GM12878 (cell line): ENCODE results near the gene FRRS1L. TPM values are rescaled to one million over a fixed set of nuclear protein-coding genes. Genes with fewer than 3 reads are reported as not detected.

ENCODE experiments used
- ATAC-seq: fragments of 200-7000 bp; cut with Tn5 transposase; 3 replicates; pipeline ENCODE4 v1.9.1; 2020; ENCODE audit warnings: mild to moderate bottlenecking, moderate library complexity
- BruUV-seq: library from RNA; stranded (reverse); fragments of 400-500 nt; replicated peaks from 2 replicates; lab custom pipeline; 2021; lab: Mats Ljungman, UMichigan
- CTCF ChIA-PET: fragments of 300-600 bp; sonication (Branson Sonifier 250); formaldehyde crosslinking; extraction: SDS; loops from one replicate; lab custom pipeline; 2021; ENCODE audit warnings: inconsistent platforms; lab: Yijun Ruan, JAX
- POLR2A ChIA-PET: fragments of 350-600 bp; formaldehyde crosslinking; extraction: SDS; loops from one replicate; lab custom pipeline; 2021; ENCODE audit warnings: inconsistent platforms; lab: Charles Lee
- RAD21 ChIA-PET: fragments of 300-600 bp; sonication (Branson Sonifier 250); formaldehyde crosslinking; loops from one replicate; lab custom pipeline; 2023; ENCODE audit warnings: antibody characterized with exemption; ENCODE audit not compliant: unreplicated experiment; lab: Charles Lee
- SMC1A ChIA-PET: fragments of 300-600 bp; sonication (Branson Sonifier 250); formaldehyde crosslinking; loops from one replicate; lab custom pipeline; 2023; ENCODE audit not compliant: unreplicated experiment, uncharacterized antibody; lab: Charles Lee
- DNase-seq: peaks from one replicate; pipeline ENCODE4 v3.0.0-alpha.2; 2011; ENCODE audit warnings: low read depth, low spot score
- FAIRE-seq: peaks from 3 replicates; lab custom pipeline; 2011; peaks lifted over from hg19 to GRCh38; lab: Jason Lieb, UNC
- H2AFZ ChIP-seq: 2 replicates; pipeline ENCODE4 v1.6.0; 2011; ENCODE audit warnings: low read depth, low read length, control low read depth; ENCODE audit not compliant: control insufficient read depth
- H3K27ac ChIP-seq: 2 replicates; pipeline ENCODE4 v1.5.1; 2011; ENCODE audit warnings: control low read depth; ENCODE audit not compliant: control insufficient read depth, insufficient read depth
- H3K27me3 ChIP-seq, 2 experiments: replicated peaks in 1 of 2; 2 replicates each; pipeline versions ENCODE4 v1.6.0 to v1.6.1; 2011; ENCODE audit warnings: low read length in 1 of 2; ENCODE audit not compliant: control insufficient read depth in 2 of 2, insufficient read depth in 2 of 2
- H3K36me3 ChIP-seq, 2 experiments: 2 replicates each; pipeline ENCODE4 v1.5.1; 2011; ENCODE audit warnings: low read length in 1 of 2; ENCODE audit not compliant: control insufficient read depth in 2 of 2, insufficient read depth in 2 of 2
- H3K4me1 ChIP-seq: 2 replicates; pipeline ENCODE4 v1.6.1; 2011; ENCODE audit warnings: mild to moderate bottlenecking, low read length, moderate library complexity, mixed read lengths; ENCODE audit not compliant: control insufficient read depth, insufficient read depth
- H3K4me2 ChIP-seq: 2 replicates; pipeline ENCODE4 v1.6.0; 2011; ENCODE audit warnings: control low read depth; ENCODE audit not compliant: control insufficient read depth, insufficient read depth
- H3K4me3 ChIP-seq: fragments of 200-600 bp; sonication (generic); 2 replicates; pipeline ENCODE4 v1.5.1; 2016
- H3K79me2 ChIP-seq: 2 replicates; pipeline ENCODE4 v1.6.0; 2011; ENCODE audit warnings: low read length; ENCODE audit not compliant: control insufficient read depth, insufficient read depth
- H3K9ac ChIP-seq: 2 replicates; pipeline ENCODE4 v1.8.0; 2011; ENCODE audit warnings: low read length, control low read depth, mixed read lengths; ENCODE audit not compliant: control insufficient read depth, insufficient read depth
- H3K9me3 ChIP-seq: replicated peaks from 3 replicates; pipeline ENCODE4 v1.5.1; 2011; ENCODE audit warnings: mild to moderate bottlenecking, low read length; ENCODE audit not compliant: control insufficient read depth, insufficient read depth
- H4K20me1 ChIP-seq: 2 replicates; pipeline ENCODE4 v1.6.0; 2011; ENCODE audit not compliant: control insufficient read depth, insufficient read depth
- BCL11A ChIP-seq: IDR thresholded peaks from 2 replicates; pipeline ENCODE4 v1.6.1; 2011; ENCODE audit warnings: low read depth, low read length
- BRCA1 ChIP-seq: IDR thresholded peaks from 2 replicates; pipeline ENCODE4 v1.6.1; 2011; ENCODE audit warnings: low read depth, low read length, improper control_type of control experiment
- CEBPB ChIP-seq, 2 experiments: fragments of 150-350 bp in 1 of 2; IDR thresholded peaks; 2 replicates each; pipeline ENCODE4 v1.6.1; 2012 to 2014; ENCODE audit warnings: low read depth in 2 of 2, low read length in 2 of 2, borderline replicate concordance in 1 of 2, inconsistent platforms in 1 of 2
- FOXM1 ChIP-seq: IDR thresholded peaks from 2 replicates; pipeline ENCODE4 v1.6.1; 2012; ENCODE audit warnings: low read depth, mild to moderate bottlenecking, inconsistent platforms, low read length, moderate library complexity
- JUNB ChIP-seq: IDR thresholded peaks from 2 replicates; pipeline ENCODE4 v1.6.1; 2016; ENCODE audit warnings: antibody characterized with exemption, mild to moderate bottlenecking
- LARP7 ChIP-seq: fragments of 450-650 bp; IDR thresholded peaks from 2 replicates; pipeline ENCODE4 v1.6.1; 2017; ENCODE audit warnings: mild to moderate bottlenecking
- POLR2A ChIP-seq: IDR thresholded peaks from 2 replicates; pipeline ENCODE4 v1.6.1; 2011; ENCODE audit warnings: low read depth, mild to moderate bottlenecking, low read length
- RAD21 ChIP-seq: IDR thresholded peaks from 2 replicates; pipeline ENCODE4 v1.6.1; 2011; ENCODE audit warnings: mild to moderate bottlenecking, low read depth, low read length, moderate library complexity; ENCODE audit not compliant: insufficient read depth
- SP1 ChIP-seq: IDR thresholded peaks from one replicate; pipeline ENCODE4 v1.6.1; 2011; ENCODE audit warnings: low read depth, low read length
- TARDBP ChIP-seq: IDR thresholded peaks from 2 replicates; pipeline ENCODE4 v1.6.1; 2016; ENCODE audit warnings: borderline replicate concordance
- TBL1XR1 ChIP-seq: IDR thresholded peaks from 2 replicates; pipeline ENCODE4 v1.6.1; 2012; ENCODE audit warnings: low read depth, low read length, improper control_type of control experiment
- ZBTB33 ChIP-seq: fragments of 450-650 bp; IDR thresholded peaks from 2 replicates; pipeline ENCODE4 v1.6.1; 2017; ENCODE audit warnings: mild to moderate bottlenecking
- ZNF217 ChIP-seq: fragments of 450-650 bp; IDR thresholded peaks from 2 replicates; pipeline ENCODE4 v1.6.1; 2017; ENCODE audit warnings: antibody characterized with exemption, mild to moderate bottlenecking
- ZNF384 ChIP-seq: IDR thresholded peaks from 2 replicates; pipeline ENCODE4 v1.6.1; 2012; ENCODE audit warnings: low read depth, mild to moderate bottlenecking, low read length, improper control_type of control experiment, borderline replicate concordance
- WGBS: methylation state at CpG from one replicate; pipeline ENCODE4 v1.1.6; 2016; ENCODE audit warnings: low lambda C conversion rate; ENCODE audit not compliant: insufficient replicate concordance, insufficient coverage; ENCODE audit errors: missing lambda C conversion rate; 5-methylcytosine and 5-hydroxymethylcytosine counted together
- in situ Hi-C: fragments of 300-500 bp; cut with MboI; formaldehyde crosslinking; loops from 9 replicates; pipeline ENCODE4 v1.14.3; 2018; ENCODE audit warnings: mixed read lengths
- intact Hi-C: fragments of 100-400 bp; cut with micrococcal nuclease; formaldehyde crosslinking; loops from one replicate; pipeline ENCODE4 v1.14.2; 2022; ENCODE audit not compliant: unreplicated experiment
- polyA plus RNA-seq, 11 experiments: library from polyadenylated mRNA; depleted of rRNA in 4 of 11; unstranded in 6 of 11; stranded (reverse) in 5 of 11; fragments of >200 nt; fragmentation: Nextera tagmentation in 4 of 11; fragmentation: Illumina TruSeq in 1 of 11; extraction: Ambion mirVana in 4 of 11; extraction: Trizol in 1 of 11; gene quantifications; 1 replicate in 1 of 11; 2 replicates in 10 of 11; pipeline versions ENCODE4 v1.2.1 to v1.2.3, GENCODE V29; 2011 to 2016; ENCODE audit warnings: inconsistent platforms in 2 of 11, missing spikeins in 2 of 11, low read depth in 1 of 11
- total RNA-seq, 4 experiments: library from RNA; depleted of rRNA in 3 of 4; stranded (reverse); fragments of >200 nt in 3 of 4; fragmentation: Illumina TruSeq in 1 of 4; extraction: Trizol in 1 of 4; gene quantifications; 2 replicates each; pipeline versions ENCODE4 v1.2.1 to v1.2.3, GENCODE V29; 2013 to 2021

The FRRS1L gene
- total and polyA plus RNA-seq, 10 of the 15 experiments (the other 5 are each of a cell fraction or from before 2014, with no cell fraction given), result not detected

GRCh38 chr9:109186857-109187520 lies 19.9 kb upstream of the FRRS1L start:
- BruUV-seq, result no TSS peak
- no peak for TF ChIP-seq ZNF217
- no peak for TF ChIP-seq LARP7
- no peak for TF ChIP-seq FOXM1
- TF ChIP-seq SP1, result no peak
- TF ChIP-seq TARDBP, result no peak
- TF ChIP-seq RAD21, result no peak
- TF ChIP-seq CEBPB (IDR thresholded peaks at IDR 0.05; ENCODE audit: borderline replicate concordance in 1 of 2, low read depth in 2 of 2, low read length in 2 of 2), result no peak
- no peak for TF ChIP-seq POLR2A
- TF ChIP-seq BRCA1, result no peak
- no peak for TF ChIP-seq TBL1XR1
- TF ChIP-seq ZBTB33, result no peak
- no peak for TF ChIP-seq ZNF384
- no peak for TF ChIP-seq JUNB
- TF ChIP-seq BCL11A, result no peak
- Histone ChIP-seq H3K36me3 (no peaks in the 10 kb centered on the region), H3K79me2 (no peaks in the 10 kb centered on the region), H3K4me3 (no peak overlapping the region), H4K20me1 (no peaks in the 10 kb centered on the region), H2AFZ (no peak overlapping the region), H3K4me1 (no peaks in the 10 kb centered on the region), H3K4me2 (no peak overlapping the region), H3K9ac (no peak overlapping the region), H3K9me3 (no peaks in the 10 kb centered on the region), H3K27me3 (peaks cover 0 to 2% of the 10 kb centered on the region in 2 experiments; a peak in 1 of 4 replicates), H3K27ac (no peak overlapping the region)
- ChIA-PET RAD21 (no interaction called here), POLR2A (no interaction called here), CTCF (no interaction called here), SMC1A (no interaction called here)
- FAIRE-seq, result no peak
- intact Hi-C loops, result no loop called here
- in situ Hi-C loops, result no loop called here
- ATAC-seq, result no peak
- 18% methylated on average over 9 of the region's 9 CpGs for whole genome bisulfite sequencing
- DNase-seq, result no peak
